ENCODE results near the gene ICAM3.

ICAM3 gene

GRCh38 chr19:10321874-10322835 is 17.3 kb downstream of the ICAM3 start:
- POLR2A ChIA-PET: interaction anchor here (4.9 kb wide), 1 partner anchor 12 kb away, joined by 15 read pairs; the partner anchor contains the start of gene RAVER1
- TF ChIP-seq FOXA1 (IDR thresholded peaks at IDR 0.05) (no peak), BHLHE40 (IDR thresholded peaks at IDR 0.05; ENCODE audit: borderline replicate concordance) (no peak), FOXM1 (IDR thresholded peaks at IDR 0.05; ENCODE audit: borderline replicate concordance) (no peak), SUZ12 (IDR thresholded peaks at IDR 0.05) (no peak)
- DNase-seq (ENCODE audit: extremely low spot score): no peak
- CTCF ChIA-PET: no interaction called here

- no peak for DNase-seq (ENCODE audit: extremely low spot score)
- CTCF ChIA-PET: no interaction called here
- POLR2A ChIA-PET: interaction anchor here (4.9 kb wide), 1 partner anchor 13 kb away, joined by 15 read pairs; the partner anchor contains the start of gene RAVER1
Observed at GRCh38 chr19:10321417-10321797, 18.0 kb downstream of the ICAM3 start.

GRCh38 chr19:10320602-10321416 is 18.6 kb downstream of the ICAM3 start:
- TF ChIP-seq L3MBTL2 (conservative IDR thresholded peaks at IDR 0.05) (no peak), ELF4 (IDR thresholded peaks at IDR 0.05) (no peak), SP1 (IDR thresholded peaks at IDR 0.05) (no peak), FOXA1 (IDR thresholded peaks at IDR 0.05) (no peak), SUZ12 (IDR thresholded peaks at IDR 0.05) (no peak)
- ChIA-PET POLR2A (interaction anchor here (4.9 kb wide), 1 partner anchor 13 kb away, joined by 15 read pairs; the partner anchor contains the start of gene RAVER1), CTCF (no interaction called here)
- no peak for DNase-seq (ENCODE audit: extremely low spot score)

More at GRCh38 chr19:10321417-10321797, 18.0 kb downstream of the ICAM3 start:
- no peak for TF ChIP-seq ELF4 (IDR thresholded peaks at IDR 0.05)
- no peak for TF ChIP-seq FOXK2 (IDR thresholded peaks at IDR 0.05)
- TF ChIP-seq LEF1 (IDR thresholded peaks at IDR 0.05; ENCODE audit: borderline replicate concordance): no peak
- no peak for TF ChIP-seq PKNOX1 (IDR thresholded peaks at IDR 0.05)
- no peak for TF ChIP-seq BHLHE40 (IDR thresholded peaks at IDR 0.05; ENCODE audit: borderline replicate concordance)
- no peak for TF ChIP-seq FOXA1 (IDR thresholded peaks at IDR 0.05)
- TF ChIP-seq FOXM1 (IDR thresholded peaks at IDR 0.05; ENCODE audit: borderline replicate concordance): no peak
- no peak for TF ChIP-seq SUZ12 (IDR thresholded peaks at IDR 0.05)
- no peak for TF ChIP-seq ARNT (IDR thresholded peaks at IDR 0.05)

GRCh38 chr19:10318807-10319682 is 20.4 kb downstream of the ICAM3 start:
- no peak for DNase-seq (ENCODE audit: extremely low spot score)
- CTCF ChIA-PET: no interaction called here
- POLR2A ChIA-PET: interaction anchor here (1.1 to 2.2 kb wide), 2 partner anchors 11 to 30 kb away, joined by 3 to 7 read pairs; partner anchors contain the start of gene ICAM5
- TF ChIP-seq TARDBP (IDR thresholded peaks at IDR 0.05): no peak
- TF ChIP-seq NFRKB (IDR thresholded peaks at IDR 0.05): no peak
- TF ChIP-seq CTBP1 (IDR thresholded peaks at IDR 0.05; ENCODE audit: borderline replicate concordance): no peak
- no peak for TF ChIP-seq BHLHE40 (IDR thresholded peaks at IDR 0.05; ENCODE audit: borderline replicate concordance)
- no peak for TF ChIP-seq PKNOX1 (IDR thresholded peaks at IDR 0.05)
- no peak for TF ChIP-seq ARNT (IDR thresholded peaks at IDR 0.05)
- TF ChIP-seq L3MBTL2 (conservative IDR thresholded peaks at IDR 0.05): no peak
- no peak for TF ChIP-seq FOXK2 (IDR thresholded peaks at IDR 0.05)
- no peak for TF ChIP-seq FOXM1 (IDR thresholded peaks at IDR 0.05; ENCODE audit: borderline replicate concordance)
- TF ChIP-seq ZNF384 (IDR thresholded peaks at IDR 0.05): no peak
- TF ChIP-seq HDGF (IDR thresholded peaks at IDR 0.05; ENCODE audit: borderline replicate concordance): no peak
- no peak for TF ChIP-seq ELF4 (IDR thresholded peaks at IDR 0.05)
- no peak for TF ChIP-seq LEF1 (IDR thresholded peaks at IDR 0.05; ENCODE audit: borderline replicate concordance)
- no peak for TF ChIP-seq SP1 (IDR thresholded peaks at IDR 0.05)
- TF ChIP-seq FOXA1 (IDR thresholded peaks at IDR 0.05): no peak
- TF ChIP-seq SUZ12 (IDR thresholded peaks at IDR 0.05): no peak

- DNase-seq (ENCODE audit: extremely low spot score): no peak
- POLR2A ChIA-PET: interaction anchor here (1.1 to 2.2 kb wide), 4 partner anchors 12 to 62 kb away, joined by 3 to 7 read pairs (median 6); partner anchors contain the start of genes ICAM5, RAVER1 and TYK2
- TF ChIP-seq ZNF384 (IDR thresholded peaks at IDR 0.05): no peak
- TF ChIP-seq FOXA1 (IDR thresholded peaks at IDR 0.05): no peak
- TF ChIP-seq HDGF (IDR thresholded peaks at IDR 0.05; ENCODE audit: borderline replicate concordance): no peak
- no peak for TF ChIP-seq CTBP1 (IDR thresholded peaks at IDR 0.05; ENCODE audit: borderline replicate concordance)
- TF ChIP-seq ARNT (IDR thresholded peaks at IDR 0.05): no peak
- TF ChIP-seq NFRKB (IDR thresholded peaks at IDR 0.05): no peak
- no peak for TF ChIP-seq SP1 (IDR thresholded peaks at IDR 0.05)
- no peak for TF ChIP-seq FOXM1 (IDR thresholded peaks at IDR 0.05; ENCODE audit: borderline replicate concordance)
- TF ChIP-seq L3MBTL2 (conservative IDR thresholded peaks at IDR 0.05): no peak
- CTCF ChIA-PET: interaction anchor here (1.1 kb wide), 1 partner anchor 71 kb away, joined by 3 read pairs; no protein-coding TSS in a partner anchor
Observed at GRCh38 chr19:10317857-10318462, 21.5 kb downstream of the ICAM3 start.

All from HEK293T (cell line).